ENCODE data around the gene GDAP1L1.

Gene GDAP1L1

DNA sequence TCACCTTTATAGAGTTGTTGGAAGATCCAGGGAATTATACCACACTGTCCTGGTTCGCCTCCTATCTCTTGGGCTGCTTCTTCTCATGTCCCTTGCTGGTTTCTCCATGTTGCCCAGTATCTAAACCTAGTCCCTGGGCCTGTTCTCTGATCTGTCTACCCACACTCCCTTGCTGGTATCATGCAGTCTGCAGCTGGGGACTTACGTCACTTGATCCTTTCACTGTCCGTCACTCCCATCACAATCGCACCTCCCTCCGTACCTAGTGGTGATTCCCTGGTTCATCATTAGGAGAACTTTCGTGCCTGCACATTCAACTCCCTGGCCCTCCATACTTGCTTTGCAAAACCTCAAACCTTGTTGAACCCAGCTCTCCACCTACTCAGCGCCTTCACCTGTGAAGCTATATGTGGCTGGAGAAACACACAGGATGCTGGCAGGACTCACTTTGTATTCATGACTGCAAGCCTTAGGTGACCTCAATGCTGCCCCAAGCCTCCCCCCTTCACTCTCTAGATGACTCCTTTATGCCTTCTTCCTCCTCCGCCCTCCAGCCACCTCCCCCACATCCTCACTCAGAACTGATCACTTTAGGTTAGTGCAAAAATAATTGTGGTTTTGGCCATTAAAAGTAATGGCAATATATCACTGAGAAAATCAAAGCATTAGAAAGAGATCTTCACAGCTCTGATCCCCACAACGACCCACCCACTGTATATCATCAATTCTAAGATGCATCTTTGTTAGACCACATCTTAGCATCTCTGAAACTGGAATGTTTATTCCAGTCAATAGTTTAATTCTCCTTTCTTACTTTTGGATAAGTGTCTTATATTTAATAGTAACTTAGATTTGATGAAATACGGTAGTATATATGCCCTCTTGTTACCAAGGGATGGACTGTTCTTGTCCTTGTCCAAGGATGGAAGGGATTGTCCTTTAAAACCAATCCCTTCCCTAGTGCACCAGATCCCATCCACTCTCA is 26.4 kb downstream of the GDAP1L1 start:
- no peak overlapping the region for H3K4me3 ChIP-seq (ENCODE audit: low read depth, low read length)
- TF ChIP-seq, protein P1, sequence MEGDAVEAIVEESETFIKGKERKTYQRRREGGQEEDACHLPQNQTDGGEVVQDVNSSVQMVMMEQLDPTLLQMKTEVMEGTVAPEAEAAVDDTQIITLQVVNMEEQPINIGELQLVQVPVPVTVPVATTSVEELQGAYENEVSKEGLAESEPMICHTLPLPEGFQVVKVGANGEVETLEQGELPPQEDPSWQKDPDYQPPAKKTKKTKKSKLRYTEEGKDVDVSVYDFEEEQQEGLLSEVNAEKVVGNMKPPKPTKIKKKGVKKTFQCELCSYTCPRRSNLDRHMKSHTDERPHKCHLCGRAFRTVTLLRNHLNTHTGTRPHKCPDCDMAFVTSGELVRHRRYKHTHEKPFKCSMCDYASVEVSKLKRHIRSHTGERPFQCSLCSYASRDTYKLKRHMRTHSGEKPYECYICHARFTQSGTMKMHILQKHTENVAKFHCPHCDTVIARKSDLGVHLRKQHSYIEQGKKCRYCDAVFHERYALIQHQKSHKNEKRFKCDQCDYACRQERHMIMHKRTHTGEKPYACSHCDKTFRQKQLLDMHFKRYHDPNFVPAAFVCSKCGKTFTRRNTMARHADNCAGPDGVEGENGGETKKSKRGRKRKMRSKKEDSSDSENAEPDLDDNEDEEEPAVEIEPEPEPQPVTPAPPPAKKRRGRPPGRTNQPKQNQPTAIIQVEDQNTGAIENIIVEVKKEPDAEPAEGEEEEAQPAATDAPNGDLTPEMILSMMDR (IDR thresholded peaks at IDR 0.05; ENCODE audit: insufficient read depth, low read length, missing control alignments): no peak
- no peak for DNase-seq (ENCODE audit: low read depth, low spot score)
- ChIA-PET CTCF (no interaction called here), POLR2A (no interaction called here)

DNA sequence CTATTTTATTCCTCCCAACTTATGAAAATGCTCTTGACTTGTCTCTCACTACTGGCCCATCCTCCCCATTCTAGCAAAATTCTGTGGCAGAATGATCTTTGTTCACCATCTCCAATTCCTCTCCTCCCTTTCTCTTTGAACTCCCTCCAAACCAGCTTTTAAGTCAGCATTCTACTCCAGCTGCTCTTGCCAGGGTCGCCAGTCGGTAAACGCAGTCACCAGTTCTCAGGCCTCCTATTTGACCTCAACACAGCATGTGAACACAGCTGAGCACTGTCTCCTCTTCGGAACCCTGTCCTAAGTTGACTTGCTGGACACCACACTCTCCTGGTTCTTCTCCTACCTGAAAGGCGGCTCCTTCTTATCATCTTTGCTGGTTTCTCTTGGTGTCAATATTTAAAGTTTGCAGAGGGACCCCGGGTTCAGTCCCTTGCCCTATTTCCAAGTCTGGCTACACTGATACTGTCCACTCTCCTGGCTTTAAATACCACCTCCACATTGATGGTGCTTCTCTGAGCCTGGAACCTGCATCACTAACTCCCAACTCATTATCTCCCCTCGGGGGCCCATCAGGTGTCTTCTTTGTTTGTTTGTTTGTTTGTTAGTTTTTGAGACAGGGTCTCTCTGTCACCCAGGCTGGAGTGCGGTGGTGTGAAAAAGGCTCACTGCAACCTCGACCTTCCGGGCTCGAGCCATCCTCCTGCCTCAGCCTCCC is 27.4 kb downstream of the GDAP1L1 start:
- POLR2A ChIA-PET: no interaction called here
- no peak for DNase-seq (ENCODE audit: low read depth, low spot score)
- no peak overlapping the region for H3K4me3 ChIP-seq (ENCODE audit: low read depth, low read length)

DNA sequence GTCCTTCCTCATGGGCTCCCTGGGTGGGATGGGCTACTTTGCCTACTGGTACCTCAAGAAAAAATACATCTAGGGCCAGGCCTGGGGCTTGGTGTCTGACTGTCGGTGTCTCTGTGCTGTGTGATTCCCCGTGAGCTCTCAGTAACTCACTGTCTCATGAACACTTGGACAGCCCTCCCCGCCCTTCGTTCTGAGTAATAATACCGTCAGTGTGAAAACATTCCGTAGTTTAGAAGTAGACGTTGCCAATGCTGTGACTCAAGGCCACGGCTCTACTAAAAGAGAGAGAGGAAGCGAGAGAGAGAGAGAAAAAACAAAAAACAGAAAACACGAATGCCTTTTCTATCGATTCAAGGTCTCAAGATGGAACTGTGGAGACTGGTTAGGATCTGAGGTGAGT is 32.1 kb downstream of the GDAP1L1 start:
- no peak overlapping the region for H3K4me3 ChIP-seq (ENCODE audit: low read depth, low read length)
- POLR2A ChIA-PET: no interaction called here
- CTCF ChIA-PET: interaction anchor here (0.9 to 1.1 kb wide), 2 partner anchors 32 to 62 kb away, joined by 4 read pairs; partner anchors contain the start of gene FITM2
- DNase-seq (ENCODE audit: low read depth, low spot score): peak; percentile 29
- TF ChIP-seq, protein P1 (IDR thresholded peaks at IDR 0.05; ENCODE audit: insufficient read depth, low read length, missing control alignments): no peak

More for the DNA sequence above, 27.4 kb downstream of the GDAP1L1 start:
- TF ChIP-seq, protein P1 (IDR thresholded peaks at IDR 0.05; ENCODE audit: insufficient read depth, low read length, missing control alignments): no peak
- CTCF ChIA-PET: no interaction called here

DNA sequence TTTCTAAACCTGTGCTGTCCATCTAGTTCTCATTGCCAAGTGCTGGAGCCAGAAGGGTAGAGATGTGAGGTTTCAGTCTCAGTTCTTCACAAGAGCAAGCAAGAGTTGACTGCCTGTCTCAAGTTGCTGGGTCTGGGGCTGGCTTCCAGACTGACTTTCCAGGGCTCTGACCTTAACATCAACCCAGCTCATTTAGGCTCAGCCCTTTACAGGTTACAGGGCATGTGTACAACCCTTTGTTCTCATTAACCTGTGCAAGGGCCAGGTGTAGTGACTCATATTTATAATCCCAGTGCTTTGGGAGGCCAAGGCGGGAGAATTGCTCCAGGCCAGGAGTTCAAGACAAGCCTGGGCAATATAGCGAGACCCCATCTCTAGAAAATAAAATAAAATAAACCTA is 33.3 kb downstream of the GDAP1L1 start:
- DNase-seq (ENCODE audit: low read depth, low spot score): no peak
- ChIA-PET CTCF (interaction anchor here (3.9 kb wide), 1 partner anchor 31 kb away, joined by 17 read pairs; the partner anchor contains the start of gene FITM2), POLR2A (no interaction called here)
- TF ChIP-seq, protein P1 (IDR thresholded peaks at IDR 0.05; ENCODE audit: insufficient read depth, low read length, missing control alignments): no peak
- H3K4me3 ChIP-seq (ENCODE audit: low read depth, low read length): no peak overlapping the region

DNA sequence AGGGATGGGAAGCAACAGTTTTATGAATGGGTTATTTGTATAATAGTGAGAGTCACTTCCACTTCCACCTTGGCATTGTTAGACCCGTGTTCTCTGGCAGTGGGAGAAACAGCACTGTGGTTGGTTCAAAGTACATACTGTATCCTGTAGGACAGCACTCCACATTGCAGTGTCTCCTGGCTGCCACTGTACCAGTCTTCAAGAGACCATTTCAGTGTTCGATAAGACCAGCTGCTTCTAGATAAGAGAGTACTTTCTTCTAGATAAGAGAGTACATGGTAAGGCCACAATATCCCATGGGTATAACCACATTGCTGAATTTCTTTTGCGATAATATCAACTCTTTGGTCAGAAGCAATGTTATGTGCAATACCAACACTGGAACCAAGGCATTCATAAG is 35.1 kb downstream of the GDAP1L1 start:
- TF ChIP-seq, protein P1 (IDR thresholded peaks at IDR 0.05; ENCODE audit: insufficient read depth, low read length, missing control alignments): no peak
- POLR2A ChIA-PET: no interaction called here
- no peak overlapping the region for H3K4me3 ChIP-seq (ENCODE audit: low read depth, low read length)
- CTCF ChIA-PET: interaction anchor here (1.0 to 3.9 kb wide), 7 partner anchors 22 to 70 kb away, joined by 3 to 17 read pairs (median 3); partner anchors contain the start of gene FITM2
- no peak for DNase-seq (ENCODE audit: low read depth, low spot score)

DNA sequence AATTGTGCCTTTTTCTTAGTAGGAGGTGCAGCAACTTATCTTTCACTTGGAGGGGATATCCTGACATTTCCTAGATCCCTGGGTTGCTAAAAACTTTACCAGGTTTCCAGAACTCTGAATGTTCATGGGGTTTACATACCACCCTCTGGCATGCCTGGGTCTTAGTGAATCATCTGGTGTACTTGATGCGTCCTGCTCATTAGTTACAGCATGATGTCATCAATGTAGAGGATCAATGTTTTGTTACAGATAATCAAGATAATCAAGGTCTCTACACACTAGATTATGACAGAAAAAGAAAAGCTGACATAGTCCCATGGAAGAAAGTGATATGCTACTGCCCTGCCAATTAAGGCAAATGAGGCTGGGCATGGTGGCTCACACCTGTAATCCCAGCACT is 36.9 kb downstream of the GDAP1L1 start:
- no peak overlapping the region for H3K4me3 ChIP-seq (ENCODE audit: low read depth, low read length)
- TF ChIP-seq, protein P1 (IDR thresholded peaks at IDR 0.05; ENCODE audit: insufficient read depth, low read length, missing control alignments): no peak
- DNase-seq (ENCODE audit: low read depth, low spot score): no peak
- ChIA-PET POLR2A (no interaction called here), CTCF (interaction anchor here (3.9 kb wide), 1 partner anchor 28 kb away, joined by 17 read pairs; the partner anchor contains the start of gene FITM2)

All from AG04449 (cell line).